ENCODE measurements around the gene BPTF. TPM values are rescaled to one million over a fixed set of nuclear protein-coding genes. Genes with fewer than 3 reads are reported as not detected.

The BPTF gene
- total and polyA plus RNA-seq, 2 of the 13 experiments (the other 11 are each of a cell fraction or from before 2014, with no cell fraction given), result 43.5 to 66.1 TPM

DNA sequence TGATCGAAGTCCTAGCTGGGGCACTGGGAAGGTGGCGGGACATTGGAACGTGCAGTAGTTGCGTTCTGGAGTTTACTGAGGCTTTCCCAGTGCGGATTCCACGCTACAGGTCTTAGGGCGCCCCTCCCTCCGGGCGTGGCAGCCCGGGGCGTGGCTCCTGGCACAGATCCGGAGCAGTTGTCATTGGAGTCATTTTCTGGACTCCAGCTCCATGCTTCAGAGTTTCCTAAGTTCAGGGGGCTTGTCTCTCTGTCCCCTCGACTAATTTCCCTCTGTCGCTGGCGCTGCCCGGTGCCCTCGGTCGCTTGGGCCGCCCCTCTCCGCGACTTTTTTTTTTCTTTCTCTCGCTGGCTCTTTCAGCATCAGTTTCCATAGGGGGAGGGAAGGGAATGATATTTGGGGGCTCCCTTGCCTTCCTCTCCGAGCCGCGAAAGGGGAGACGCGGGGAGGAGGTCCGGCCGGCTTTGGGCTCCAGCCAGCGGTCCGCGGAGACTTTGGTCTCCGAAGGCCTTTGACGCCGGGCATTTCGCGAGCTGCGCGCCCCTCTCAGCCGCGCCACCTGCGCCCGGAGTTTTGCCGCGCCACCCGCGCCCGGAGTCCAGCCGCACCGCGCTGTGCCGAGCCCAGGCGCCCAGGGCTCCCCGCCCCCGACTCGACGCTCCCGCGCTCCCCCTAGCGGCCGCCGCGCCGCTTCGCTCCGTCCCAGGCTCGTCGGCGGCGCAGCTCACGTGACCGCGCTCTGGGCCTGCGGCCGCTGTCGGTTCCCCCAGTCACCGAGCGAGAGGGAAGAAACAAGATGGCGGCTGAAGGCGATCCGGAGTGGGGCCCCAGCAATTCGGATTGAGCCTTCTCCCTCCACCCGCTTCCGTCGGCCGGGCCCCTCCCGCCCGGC is at the start of gene BPTF (continued):
- TF ChIP-seq, protein P1, sequence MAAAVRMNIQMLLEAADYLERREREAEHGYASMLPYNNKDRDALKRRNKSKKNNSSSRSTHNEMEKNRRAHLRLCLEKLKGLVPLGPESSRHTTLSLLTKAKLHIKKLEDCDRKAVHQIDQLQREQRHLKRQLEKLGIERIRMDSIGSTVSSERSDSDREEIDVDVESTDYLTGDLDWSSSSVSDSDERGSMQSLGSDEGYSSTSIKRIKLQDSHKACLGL (CRISPR knock-in tag; IDR thresholded peaks at IDR 0.05), result peak; percentile 46; the same call in 1 of the 2 replicates
- TF ChIP-seq KMT2A (CRISPR knock-in tag; IDR thresholded peaks at IDR 0.05) (peak; percentile 83), ZNF263 (CRISPR knock-in tag; IDR thresholded peaks at IDR 0.05) (peak; percentile 81), CBFB (CRISPR knock-in tag; IDR thresholded peaks at IDR 0.05) (peak; percentile 65), ZNF547 (CRISPR knock-in tag; IDR thresholded peaks at IDR 0.05) (peak; percentile 85), ZKSCAN1 (IDR thresholded peaks at IDR 0.05; ENCODE audit: low read length) (0 out of 2 replicates have a peak, but pooled peaks have one; percentile 28), KLF15 (CRISPR knock-in tag; IDR thresholded peaks at IDR 0.05; ENCODE audit: borderline replicate concordance) (peak; percentile 57; the same call in 1 of the 2 replicates), RFX5 (IDR thresholded peaks at IDR 0.05; ENCODE audit: low read depth, low read length) (peak; percentile 46; the same call in 1 of the 2 replicates), POLR2AphosphoS5 (IDR thresholded peaks at IDR 0.05; ENCODE audit: low read depth, low read length) (peak; percentile 91), ZNF530 (CRISPR knock-in tag; IDR thresholded peaks at IDR 0.05; ENCODE audit: low read depth) (no peak), MLLT10 (CRISPR knock-in tag; IDR thresholded peaks at IDR 0.05) (no peak), FOXC1 (CRISPR knock-in tag; IDR thresholded peaks at IDR 0.05; ENCODE audit: borderline replicate concordance) (0 out of 2 replicates have a peak, but pooled peaks have one; percentile 24), TCF7 (IDR thresholded peaks at IDR 0.05; ENCODE audit: low read depth) (no peak), JUND (CRISPR knock-in tag; IDR thresholded peaks at IDR 0.05) (no peak), NAIF1 (CRISPR knock-in tag; IDR thresholded peaks at IDR 0.05; ENCODE audit: borderline replicate concordance) (peak; percentile 80; the same call in 1 of the 2 replicates), EED (CRISPR knock-in tag; IDR thresholded peaks at IDR 0.05) (no peak), SP1 (IDR thresholded peaks at IDR 0.05) (no peak), SP1 (CRISPR knock-in tag; IDR thresholded peaks at IDR 0.05) (peak; percentile 69; the same call in 1 of the 2 replicates), ZNF205 (CRISPR knock-in tag; IDR thresholded peaks at IDR 0.05) (no peak; the same call in 1 of the 2 replicates), U2AF2 (IDR thresholded peaks at IDR 0.05; ENCODE audit: low read depth, low read length) (no peak), GATAD1 (CRISPR knock-in tag; IDR thresholded peaks at IDR 0.05) (peak; percentile 78)
- TF ChIP-seq, protein P2, sequence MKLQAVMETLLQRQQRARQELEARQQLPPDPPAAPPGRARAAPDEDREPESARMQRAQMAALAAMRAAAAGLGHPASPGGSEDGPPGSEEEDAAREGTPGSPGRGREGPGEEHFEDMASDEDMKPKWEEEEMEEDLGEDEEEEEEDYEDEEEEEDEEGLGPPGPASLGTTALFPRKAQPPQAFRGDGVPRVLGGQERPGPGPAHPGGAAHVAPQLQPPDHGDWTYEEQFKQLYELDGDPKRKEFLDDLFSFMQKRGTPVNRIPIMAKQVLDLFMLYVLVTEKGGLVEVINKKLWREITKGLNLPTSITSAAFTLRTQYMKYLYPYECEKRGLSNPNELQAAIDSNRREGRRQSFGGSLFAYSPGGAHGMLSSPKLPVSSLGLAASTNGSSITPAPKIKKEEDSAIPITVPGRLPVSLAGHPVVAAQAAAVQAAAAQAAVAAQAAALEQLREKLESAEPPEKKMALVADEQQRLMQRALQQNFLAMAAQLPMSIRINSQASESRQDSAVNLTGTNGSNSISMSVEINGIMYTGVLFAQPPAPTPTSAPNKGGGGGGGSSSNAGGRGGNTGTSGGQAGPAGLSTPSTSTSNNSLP (IDR thresholded peaks at IDR 0.05; ENCODE audit: low read depth, low read length), result peak; percentile 21; the same call in 1 of the 2 replicates
- TF ChIP-seq, protein P3, sequence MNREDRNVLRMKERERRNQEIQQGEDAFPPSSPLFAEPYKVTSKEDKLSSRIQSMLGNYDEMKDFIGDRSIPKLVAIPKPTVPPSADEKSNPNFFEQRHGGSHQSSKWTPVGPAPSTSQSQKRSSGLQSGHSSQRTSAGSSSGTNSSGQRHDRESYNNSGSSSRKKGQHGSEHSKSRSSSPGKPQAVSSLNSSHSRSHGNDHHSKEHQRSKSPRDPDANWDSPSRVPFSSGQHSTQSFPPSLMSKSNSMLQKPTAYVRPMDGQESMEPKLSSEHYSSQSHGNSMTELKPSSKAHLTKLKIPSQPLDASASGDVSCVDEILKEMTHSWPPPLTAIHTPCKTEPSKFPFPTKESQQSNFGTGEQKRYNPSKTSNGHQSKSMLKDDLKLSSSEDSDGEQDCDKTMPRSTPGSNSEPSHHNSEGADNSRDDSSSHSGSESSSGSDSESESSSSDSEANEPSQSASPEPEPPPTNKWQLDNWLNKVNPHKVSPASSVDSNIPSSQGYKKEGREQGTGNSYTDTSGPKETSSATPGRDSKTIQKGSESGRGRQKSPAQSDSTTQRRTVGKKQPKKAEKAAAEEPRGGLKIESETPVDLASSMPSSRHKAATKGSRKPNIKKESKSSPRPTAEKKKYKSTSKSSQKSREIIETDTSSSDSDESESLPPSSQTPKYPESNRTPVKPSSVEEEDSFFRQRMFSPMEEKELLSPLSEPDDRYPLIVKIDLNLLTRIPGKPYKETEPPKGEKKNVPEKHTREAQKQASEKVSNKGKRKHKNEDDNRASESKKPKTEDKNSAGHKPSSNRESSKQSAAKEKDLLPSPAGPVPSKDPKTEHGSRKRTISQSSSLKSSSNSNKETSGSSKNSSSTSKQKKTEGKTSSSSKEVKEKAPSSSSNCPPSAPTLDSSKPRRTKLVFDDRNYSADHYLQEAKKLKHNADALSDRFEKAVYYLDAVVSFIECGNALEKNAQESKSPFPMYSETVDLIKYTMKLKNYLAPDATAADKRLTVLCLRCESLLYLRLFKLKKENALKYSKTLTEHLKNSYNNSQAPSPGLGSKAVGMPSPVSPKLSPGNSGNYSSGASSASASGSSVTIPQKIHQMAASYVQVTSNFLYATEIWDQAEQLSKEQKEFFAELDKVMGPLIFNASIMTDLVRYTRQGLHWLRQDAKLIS (CRISPR knock-in tag; IDR thresholded peaks at IDR 0.05), result peak; percentile 65; the same call in 1 of the 2 replicates
- TF ChIP-seq, protein P4, sequence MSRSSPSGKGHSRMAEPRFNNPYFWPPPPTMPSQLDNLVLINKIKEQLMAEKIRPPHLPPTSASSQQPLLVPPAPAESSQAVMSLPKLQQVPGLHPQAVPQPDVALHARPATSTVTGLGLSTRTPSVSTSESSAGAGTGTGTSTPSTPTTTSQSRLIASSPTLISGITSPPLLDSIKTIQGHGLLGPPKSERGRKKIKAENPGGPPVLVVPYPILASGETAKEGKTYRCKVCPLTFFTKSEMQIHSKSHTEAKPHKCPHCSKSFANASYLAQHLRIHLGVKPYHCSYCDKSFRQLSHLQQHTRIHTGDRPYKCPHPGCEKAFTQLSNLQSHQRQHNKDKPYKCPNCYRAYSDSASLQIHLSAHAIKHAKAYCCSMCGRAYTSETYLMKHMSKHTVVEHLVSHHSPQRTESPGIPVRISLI (CRISPR knock-in tag; IDR thresholded peaks at IDR 0.05; ENCODE audit: borderline replicate concordance), result no peak

Measured in HepG2 (cell line).